Transverse colon (tissue), 4 donors: ENCODE data around the gene PHRF1.

Experiments
- CTCF ChIP-seq, 5 experiments: fragments of 200-600 bp in 3 of 5; fragments of 450-650 bp in 2 of 5; sonication (generic) in 3 of 5; IDR thresholded peaks; 1 replicate in 2 of 5; 2 replicates in 3 of 5; pipeline ENCODE4 v1.5.1; 2016 to 2017; ENCODE audit warnings: antibody characterized with exemption in 5 of 5, inconsistent platforms in 3 of 5, mild to moderate bottlenecking in 2 of 5, moderate library complexity in 1 of 5
- POLR2AphosphoS5 ChIP-seq, 3 donors: sonication (generic); formaldehyde crosslinking; IDR thresholded peaks; one replicate each; pipeline ENCODE4 v1.6.1; 2016; ENCODE audit warnings: antibody characterized with exemption in 3 of 3

- TF ChIP-seq POLR2AphosphoS5 (IDR thresholded peaks at IDR 0.05) (no peak), CTCF (IDR thresholded peaks at IDR 0.05) (no peak)
Observed at GRCh38 chr11:659532-660085, 83.3 kb downstream of the PHRF1 start.
